ENCODE data around the gene VTA1. TPM values are rescaled to one million over a fixed set of nuclear protein-coding genes. Genes with fewer than 3 reads are reported as not detected.

Gene VTA1
- polyA plus RNA-seq, 1 of the 3 experiments (the other 2 are of a cell fraction): 60.1 TPM

- TF ChIP-seq, protein P1, sequence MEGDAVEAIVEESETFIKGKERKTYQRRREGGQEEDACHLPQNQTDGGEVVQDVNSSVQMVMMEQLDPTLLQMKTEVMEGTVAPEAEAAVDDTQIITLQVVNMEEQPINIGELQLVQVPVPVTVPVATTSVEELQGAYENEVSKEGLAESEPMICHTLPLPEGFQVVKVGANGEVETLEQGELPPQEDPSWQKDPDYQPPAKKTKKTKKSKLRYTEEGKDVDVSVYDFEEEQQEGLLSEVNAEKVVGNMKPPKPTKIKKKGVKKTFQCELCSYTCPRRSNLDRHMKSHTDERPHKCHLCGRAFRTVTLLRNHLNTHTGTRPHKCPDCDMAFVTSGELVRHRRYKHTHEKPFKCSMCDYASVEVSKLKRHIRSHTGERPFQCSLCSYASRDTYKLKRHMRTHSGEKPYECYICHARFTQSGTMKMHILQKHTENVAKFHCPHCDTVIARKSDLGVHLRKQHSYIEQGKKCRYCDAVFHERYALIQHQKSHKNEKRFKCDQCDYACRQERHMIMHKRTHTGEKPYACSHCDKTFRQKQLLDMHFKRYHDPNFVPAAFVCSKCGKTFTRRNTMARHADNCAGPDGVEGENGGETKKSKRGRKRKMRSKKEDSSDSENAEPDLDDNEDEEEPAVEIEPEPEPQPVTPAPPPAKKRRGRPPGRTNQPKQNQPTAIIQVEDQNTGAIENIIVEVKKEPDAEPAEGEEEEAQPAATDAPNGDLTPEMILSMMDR (IDR thresholded peaks at IDR 0.05): no peak
- TF ChIP-seq MAX (IDR thresholded peaks at IDR 0.05; ENCODE audit: low read depth) (no peak), ELF1 (IDR thresholded peaks at IDR 0.05) (no peak), TAF1 (IDR thresholded peaks at IDR 0.05; ENCODE audit: borderline replicate concordance, low read depth, low read length) (no peak), RFX5 (IDR thresholded peaks at IDR 0.05; ENCODE audit: low read length) (no peak), FOXJ3 (CRISPR knock-in tag; IDR thresholded peaks at IDR 0.05) (no peak), SMC3 (IDR thresholded peaks at IDR 0.05; ENCODE audit: low read depth, low read length) (no peak), JUND (IDR thresholded peaks at IDR 0.05) (no peak), GATA2 (CRISPR knock-in tag; IDR thresholded peaks at IDR 0.05) (no peak)
- TF ChIP-seq, protein P2, sequence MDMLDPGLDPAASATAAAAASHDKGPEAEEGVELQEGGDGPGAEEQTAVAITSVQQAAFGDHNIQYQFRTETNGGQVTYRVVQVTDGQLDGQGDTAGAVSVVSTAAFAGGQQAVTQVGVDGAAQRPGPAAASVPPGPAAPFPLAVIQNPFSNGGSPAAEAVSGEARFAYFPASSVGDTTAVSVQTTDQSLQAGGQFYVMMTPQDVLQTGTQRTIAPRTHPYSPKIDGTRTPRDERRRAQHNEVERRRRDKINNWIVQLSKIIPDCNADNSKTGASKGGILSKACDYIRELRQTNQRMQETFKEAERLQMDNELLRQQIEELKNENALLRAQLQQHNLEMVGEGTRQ (IDR thresholded peaks at IDR 0.05; ENCODE audit: borderline replicate concordance, low read depth, low read length): no peak
Measured at GRCh38 chr6:142225115-142225514, 78.1 kb downstream of the VTA1 start (continued).

GRCh38 chr6:142225552-142225951, 78.5 kb downstream of the VTA1 start:
- no peak overlapping the region for H3K27ac ChIP-seq (ENCODE audit: low read depth in 2 of 2, low read length in 1 of 2)
- ChIA-PET CTCF (no interaction called here), POLR2A (no interaction called here)
- 67% methylated on average over 5 of the region's 5 CpGs for WGBS (ENCODE audit: low lambda C conversion rate)
- no peak overlapping the region for H2AFZ ChIP-seq (ENCODE audit: low read depth)
- H3K79me2 ChIP-seq (ENCODE audit: insufficient read depth): no peaks in the 10 kb centered on the region
- H3K27me3 ChIP-seq (ENCODE audit: insufficient read depth): no peaks in the 10 kb centered on the region
- H3K4me1 ChIP-seq (ENCODE audit: control insufficient read depth in 1 of 2, insufficient read depth in 2 of 2, low read depth in 1 of 2, low read length in 1 of 2): no peaks in the 10 kb centered on the region
- H3K9me3 ChIP-seq: no peaks in the 10 kb centered on the region
- H3K9me2 ChIP-seq: no peaks in the 10 kb centered on the region
- H3K4me3 ChIP-seq (ENCODE audit: low read depth in 2 of 2, low read length in 1 of 2): no peak overlapping the region
- H3K4me2 ChIP-seq: no peak overlapping the region
- H4K20me1 ChIP-seq (ENCODE audit: insufficient read depth): no peaks in the 10 kb centered on the region
- H3K9ac ChIP-seq: no peak overlapping the region
- DNase-seq: no peak
- H3F3A ChIP-seq (replicated peaks; ENCODE audit: insufficient read depth): peaks cover 5% of the 10 kb centered on the region
- TF ChIP-seq POLR2AphosphoS5 (IDR thresholded peaks at IDR 0.05; ENCODE audit: low read depth, low read length) (no peak), GABPA (IDR thresholded peaks at IDR 0.05; ENCODE audit: low read depth) (no peak), NRF1 (IDR thresholded peaks at IDR 0.05; ENCODE audit: low read depth, low read length) (no peak), PBX3 (IDR thresholded peaks at IDR 0.05) (no peak), ELF1 (IDR thresholded peaks at IDR 0.05) (no peak), IRF3 (IDR thresholded peaks at IDR 0.05; ENCODE audit: low read depth, low read length) (no peak), MAX (IDR thresholded peaks at IDR 0.05; ENCODE audit: low read depth) (no peak), TCF12 (IDR thresholded peaks at IDR 0.05) (no peak), EZH2phosphoT487 (IDR thresholded peaks at IDR 0.05; ENCODE audit: borderline replicate concordance, low read depth) (no peak), FOSL2 (IDR thresholded peaks at IDR 0.05; ENCODE audit: borderline replicate concordance, low read depth) (no peak), MXI1 (IDR thresholded peaks at IDR 0.05; ENCODE audit: low read depth, low read length) (no peak), EP300 (IDR thresholded peaks at IDR 0.05; ENCODE audit: borderline replicate concordance in 1 of 2, low read depth in 1 of 2, low read length in 1 of 2) (no peak)
- TF ChIP-seq, protein P3, sequence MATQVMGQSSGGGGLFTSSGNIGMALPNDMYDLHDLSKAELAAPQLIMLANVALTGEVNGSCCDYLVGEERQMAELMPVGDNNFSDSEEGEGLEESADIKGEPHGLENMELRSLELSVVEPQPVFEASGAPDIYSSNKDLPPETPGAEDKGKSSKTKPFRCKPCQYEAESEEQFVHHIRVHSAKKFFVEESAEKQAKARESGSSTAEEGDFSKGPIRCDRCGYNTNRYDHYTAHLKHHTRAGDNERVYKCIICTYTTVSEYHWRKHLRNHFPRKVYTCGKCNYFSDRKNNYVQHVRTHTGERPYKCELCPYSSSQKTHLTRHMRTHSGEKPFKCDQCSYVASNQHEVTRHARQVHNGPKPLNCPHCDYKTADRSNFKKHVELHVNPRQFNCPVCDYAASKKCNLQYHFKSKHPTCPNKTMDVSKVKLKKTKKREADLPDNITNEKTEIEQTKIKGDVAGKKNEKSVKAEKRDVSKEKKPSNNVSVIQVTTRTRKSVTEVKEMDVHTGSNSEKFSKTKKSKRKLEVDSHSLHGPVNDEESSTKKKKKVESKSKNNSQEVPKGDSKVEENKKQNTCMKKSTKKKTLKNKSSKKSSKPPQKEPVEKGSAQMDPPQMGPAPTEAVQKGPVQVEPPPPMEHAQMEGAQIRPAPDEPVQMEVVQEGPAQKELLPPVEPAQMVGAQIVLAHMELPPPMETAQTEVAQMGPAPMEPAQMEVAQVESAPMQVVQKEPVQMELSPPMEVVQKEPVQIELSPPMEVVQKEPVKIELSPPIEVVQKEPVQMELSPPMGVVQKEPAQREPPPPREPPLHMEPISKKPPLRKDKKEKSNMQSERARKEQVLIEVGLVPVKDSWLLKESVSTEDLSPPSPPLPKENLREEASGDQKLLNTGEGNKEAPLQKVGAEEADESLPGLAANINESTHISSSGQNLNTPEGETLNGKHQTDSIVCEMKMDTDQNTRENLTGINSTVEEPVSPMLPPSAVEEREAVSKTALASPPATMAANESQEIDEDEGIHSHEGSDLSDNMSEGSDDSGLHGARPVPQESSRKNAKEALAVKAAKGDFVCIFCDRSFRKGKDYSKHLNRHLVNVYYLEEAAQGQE (IDR thresholded peaks at IDR 0.05; ENCODE audit: low read depth, low read length): no peak
- peaks cover 0 to 4% of the 10 kb centered on the region in 2 experiments for H3K36me3 ChIP-seq (replicated peaks in 1 of 2; ENCODE audit: control insufficient read depth in 1 of 2, insufficient read depth in 2 of 2, low read length in 1 of 2)
